Thoracic aorta (tissue), 2 donors: Measurements from ENCODE around the gene RNF113B. TPM values are rescaled to one million over a fixed set of nuclear protein-coding genes. Genes with fewer than 3 reads are reported as not detected.

ENCODE experiments used
- ATAC-seq: fragments of 150-250 bp; one replicate; pipeline ENCODE4 v1.8.0; 2017; ENCODE audit warnings: low read depth; ENCODE audit not compliant: insufficient number of reproducible peaks, low FRiP score
- DNase-seq: peaks from one replicate; pipeline ENCODE4 v3.0.0-alpha.2; 2020; ENCODE audit warnings: low spot score
- H3K27ac ChIP-seq, 2 donors: fragments of 200-600 bp; sonication (generic); 1 replicate in 1 of 2; 2 replicates in 1 of 2; pipeline ENCODE4 v1.5.1; 2016; ENCODE audit warnings: mild to moderate bottlenecking in 2 of 2, moderate library complexity in 2 of 2
- H3K27me3 ChIP-seq: fragments of 200-600 bp; sonication (generic); replicated peaks from 2 replicates; pipeline ENCODE4 v1.6.0; 2016; ENCODE audit warnings: mild to moderate bottlenecking; ENCODE audit not compliant: insufficient read depth
- H3K36me3 ChIP-seq: fragments of 200-600 bp; sonication (generic); one replicate; pipeline ENCODE4 v1.5.1; 2016
- H3K4me1 ChIP-seq, 2 donors: fragments of 200-600 bp; sonication (generic); 1 replicate in 1 of 2; 2 replicates in 1 of 2; pipeline versions ENCODE4 v1.5.1 to v1.6.0; 2016; ENCODE audit warnings: low read depth in 2 of 2, mild to moderate bottlenecking in 1 of 2; ENCODE audit not compliant: control insufficient read depth in 1 of 2
- H3K4me3 ChIP-seq: fragments of 200-600 bp; sonication (generic); 2 replicates; pipeline ENCODE4 v1.5.1; 2016; ENCODE audit warnings: mild to moderate bottlenecking
- H3K9me3 ChIP-seq: fragments of 200-600 bp; sonication (generic); 2 replicates; pipeline ENCODE4 v1.5.1; 2016
- total RNA-seq, 2 donors: library from RNA; depleted of rRNA; stranded (reverse); fragments of >200 nt; gene quantifications; one replicate each; pipeline versions ENCODE4 v1.1.0 to v1.2.3, GENCODE V29; 2016
- TF ChIP-seq, protein P1 (sequence below): fragments of 200-600 bp; sonication (generic); IDR thresholded peaks from one replicate; pipeline ENCODE4 v1.5.1; 2019; ENCODE audit warnings: antibody characterized with exemption

The RNF113B gene
- total RNA-seq, 2 donors from 2014 or later, result not detected

DNA sequence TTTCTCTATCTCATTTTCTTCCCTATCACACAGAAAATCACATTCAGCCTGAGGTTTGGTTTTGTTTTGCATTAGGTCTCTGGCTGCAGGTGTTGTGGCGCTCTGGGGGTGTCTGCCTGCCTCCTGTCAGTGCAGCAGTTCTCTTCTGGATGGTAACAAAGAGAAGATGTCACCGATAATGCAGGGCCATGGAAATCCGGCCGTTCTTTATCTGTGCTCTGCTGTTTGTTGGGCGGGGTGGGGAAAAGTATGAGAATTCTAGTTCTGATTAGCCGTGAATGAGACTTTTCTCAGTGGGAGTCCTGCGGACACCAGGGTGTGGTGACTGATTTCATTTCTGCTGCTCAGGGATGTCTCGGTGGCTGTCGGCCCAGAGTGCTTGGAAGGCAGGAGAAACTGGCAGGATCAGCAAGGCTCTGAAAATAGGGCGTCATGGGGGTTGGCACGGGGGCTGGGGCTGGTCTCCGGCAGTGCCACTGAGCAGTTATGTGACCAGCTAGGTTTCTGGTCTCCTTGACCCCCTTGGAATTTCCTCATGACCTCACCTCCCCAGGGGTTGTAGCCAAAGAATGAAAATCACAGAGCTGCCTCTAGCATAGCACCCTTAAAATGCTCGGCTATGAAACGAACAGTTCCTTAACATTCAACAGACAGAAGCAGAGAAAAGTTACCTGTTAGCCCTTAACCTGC lies 5.0 kb downstream of the RNF113B start:
- H3K4me1 ChIP-seq, result peaks cover 12 to 39% of the 10 kb centered on the region in 2 donors
- H3K36me3 ChIP-seq, result no peaks in the 10 kb centered on the region
- TF ChIP-seq, protein P1, sequence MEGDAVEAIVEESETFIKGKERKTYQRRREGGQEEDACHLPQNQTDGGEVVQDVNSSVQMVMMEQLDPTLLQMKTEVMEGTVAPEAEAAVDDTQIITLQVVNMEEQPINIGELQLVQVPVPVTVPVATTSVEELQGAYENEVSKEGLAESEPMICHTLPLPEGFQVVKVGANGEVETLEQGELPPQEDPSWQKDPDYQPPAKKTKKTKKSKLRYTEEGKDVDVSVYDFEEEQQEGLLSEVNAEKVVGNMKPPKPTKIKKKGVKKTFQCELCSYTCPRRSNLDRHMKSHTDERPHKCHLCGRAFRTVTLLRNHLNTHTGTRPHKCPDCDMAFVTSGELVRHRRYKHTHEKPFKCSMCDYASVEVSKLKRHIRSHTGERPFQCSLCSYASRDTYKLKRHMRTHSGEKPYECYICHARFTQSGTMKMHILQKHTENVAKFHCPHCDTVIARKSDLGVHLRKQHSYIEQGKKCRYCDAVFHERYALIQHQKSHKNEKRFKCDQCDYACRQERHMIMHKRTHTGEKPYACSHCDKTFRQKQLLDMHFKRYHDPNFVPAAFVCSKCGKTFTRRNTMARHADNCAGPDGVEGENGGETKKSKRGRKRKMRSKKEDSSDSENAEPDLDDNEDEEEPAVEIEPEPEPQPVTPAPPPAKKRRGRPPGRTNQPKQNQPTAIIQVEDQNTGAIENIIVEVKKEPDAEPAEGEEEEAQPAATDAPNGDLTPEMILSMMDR, result no peak
- H3K4me3 ChIP-seq, result peak overlapping the region; percentile 4
- no peak for DNase-seq
- no peaks in the 10 kb centered on the region for H3K27me3 ChIP-seq
- no peaks in the 10 kb centered on the region for H3K9me3 ChIP-seq
- H3K27ac ChIP-seq, result peak overlapping the region in 1 of 2 donors; percentile 4
- no peak for ATAC-seq

DNA sequence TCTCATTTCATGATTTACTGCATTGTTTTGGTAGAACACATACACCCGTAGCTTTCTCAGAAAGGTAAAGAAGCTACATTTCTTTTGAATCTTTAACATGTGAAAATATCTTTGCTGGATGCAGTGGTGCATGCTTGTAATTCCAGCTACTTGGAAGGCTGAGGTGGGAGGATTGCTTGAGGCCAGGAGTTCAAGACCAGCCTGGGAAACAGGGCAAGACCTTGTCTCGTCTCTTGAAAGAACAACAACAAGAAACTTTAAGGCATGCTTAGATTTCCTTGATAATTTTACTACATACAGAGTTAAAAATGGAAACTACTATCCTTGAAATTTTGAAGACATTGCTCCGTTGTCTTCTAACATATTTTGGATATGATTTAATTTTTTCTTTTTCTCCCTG lies 7.7 kb downstream of the RNF113B start:
- H3K9me3 ChIP-seq, result no peaks in the 10 kb centered on the region
- H3K4me3 ChIP-seq, result no peak overlapping the region
- H3K4me1 ChIP-seq, result peaks cover 12 to 28% of the 10 kb centered on the region in 2 donors
- DNase-seq, result no peak
- no peak overlapping the region for H3K27ac ChIP-seq
- H3K36me3 ChIP-seq, result no peaks in the 10 kb centered on the region
- no peaks in the 10 kb centered on the region for H3K27me3 ChIP-seq
- ATAC-seq, result no peak
- TF ChIP-seq, protein P1, result no peak

DNA sequence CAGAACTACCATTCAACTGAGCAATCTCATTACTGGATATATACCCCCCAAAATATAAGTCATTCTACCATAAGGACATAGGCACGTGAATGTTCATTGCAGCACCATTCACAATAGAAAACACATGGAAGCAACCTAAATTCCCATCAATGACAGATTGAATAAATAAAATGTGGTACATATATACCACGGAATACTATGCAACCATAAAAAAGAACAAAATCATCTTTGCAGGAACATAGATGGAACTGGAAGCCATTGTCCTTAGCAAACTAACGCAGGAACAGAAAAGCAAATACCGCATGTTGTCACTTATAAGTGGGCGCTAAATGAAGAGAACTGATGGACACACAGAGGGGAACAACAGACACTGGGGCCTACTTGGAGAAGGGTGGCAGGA lies 14.1 kb downstream of the RNF113B start:
- TF ChIP-seq, protein P1, result no peak
- no peaks in the 10 kb centered on the region for H3K9me3 ChIP-seq

DNA sequence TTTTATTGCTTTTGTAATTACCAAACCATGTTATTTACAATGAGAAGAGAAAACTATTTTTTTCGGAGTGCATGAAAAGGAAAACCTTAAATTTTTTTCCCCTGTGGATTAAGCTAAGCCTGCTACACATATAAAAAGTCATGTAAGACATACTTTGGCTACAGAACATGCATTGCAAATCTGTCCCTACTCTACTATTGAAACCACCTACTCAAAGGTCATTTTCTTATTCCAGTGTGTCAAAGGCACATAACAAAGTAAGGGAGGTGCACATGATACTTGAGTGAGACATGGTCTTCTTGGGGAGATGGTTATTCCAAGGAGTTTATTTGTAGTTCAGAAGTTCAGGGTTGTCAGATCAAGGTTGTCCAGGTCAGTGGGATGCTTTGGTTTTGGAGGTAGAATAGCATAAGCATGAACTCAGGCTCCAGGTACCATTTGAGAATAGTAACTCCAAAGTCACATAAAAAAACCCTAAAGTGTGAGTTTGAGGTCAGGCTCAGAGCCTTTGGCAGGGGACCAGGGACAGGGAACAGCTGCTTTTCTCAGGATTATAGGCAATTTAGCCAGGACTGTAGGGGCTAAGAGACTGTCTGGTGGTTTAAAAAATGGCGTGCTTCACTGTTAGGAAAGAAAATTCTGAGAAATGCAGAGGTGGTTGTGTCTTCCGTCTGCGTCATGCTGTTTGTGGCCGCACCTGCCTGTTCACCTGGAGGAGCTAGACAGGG lies 18.7 kb downstream of the RNF113B start:
- Histone ChIP-seq H3K9me3 (no peaks in the 10 kb centered on the region), H3K4me1 (no peaks in the 10 kb centered on the region), H3K4me3 (no peak overlapping the region), H3K36me3 (no peaks in the 10 kb centered on the region), H3K27ac (no peak overlapping the region), H3K27me3 (no peaks in the 10 kb centered on the region)
- DNase-seq (no peak), ATAC-seq (no peak)
- TF ChIP-seq, protein P1, result no peak

More for the DNA sequence above, 14.1 kb downstream of the RNF113B start:
- no peak for DNase-seq
- no peaks in the 10 kb centered on the region for H3K4me1 ChIP-seq
- H3K36me3 ChIP-seq, result no peaks in the 10 kb centered on the region
- H3K27me3 ChIP-seq, result no peaks in the 10 kb centered on the region
- no peak overlapping the region for H3K27ac ChIP-seq
- no peak overlapping the region for H3K4me3 ChIP-seq
- ATAC-seq, result no peak

DNA sequence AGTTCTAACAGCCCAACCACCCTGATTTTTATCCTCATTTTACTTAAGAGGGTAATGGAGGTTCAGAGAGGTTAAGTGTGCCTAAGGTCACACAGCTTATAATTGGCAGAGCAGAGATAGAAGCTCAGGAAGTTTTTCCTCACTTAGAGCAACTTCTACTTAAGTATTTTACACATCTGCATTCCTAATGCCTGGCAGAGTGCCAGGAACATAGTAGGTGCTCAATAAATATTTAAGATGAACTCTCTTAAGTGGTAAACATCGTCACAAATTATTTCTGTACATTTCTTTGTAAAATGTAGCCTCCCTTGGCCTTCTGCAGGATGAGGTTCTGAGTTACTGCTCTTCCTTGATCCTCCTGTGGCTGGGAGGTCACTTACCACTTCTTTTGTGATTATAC lies 19.5 kb downstream of the RNF113B start:
- ATAC-seq (no peak), DNase-seq (no peak)
- H3K4me1 ChIP-seq, result no peaks in the 10 kb centered on the region
- TF ChIP-seq, protein P1, result no peak
- H3K9me3 ChIP-seq, result no peaks in the 10 kb centered on the region
- H3K36me3 ChIP-seq, result no peaks in the 10 kb centered on the region
- H3K27me3 ChIP-seq, result no peaks in the 10 kb centered on the region
- no peak overlapping the region for H3K27ac ChIP-seq
- H3K4me3 ChIP-seq, result no peak overlapping the region
